ENCODE data around the gene RASL12. TPM values are rescaled to one million over a fixed set of nuclear protein-coding genes. Genes with fewer than 3 reads are reported as not detected.
A peak's percentile ranks its signal among the peaks of the same experiment; 100 is the strongest.

The RASL12 gene
- total and polyA plus RNA-seq, 2 donors: 2.7 to 6.8 TPM

DNA sequence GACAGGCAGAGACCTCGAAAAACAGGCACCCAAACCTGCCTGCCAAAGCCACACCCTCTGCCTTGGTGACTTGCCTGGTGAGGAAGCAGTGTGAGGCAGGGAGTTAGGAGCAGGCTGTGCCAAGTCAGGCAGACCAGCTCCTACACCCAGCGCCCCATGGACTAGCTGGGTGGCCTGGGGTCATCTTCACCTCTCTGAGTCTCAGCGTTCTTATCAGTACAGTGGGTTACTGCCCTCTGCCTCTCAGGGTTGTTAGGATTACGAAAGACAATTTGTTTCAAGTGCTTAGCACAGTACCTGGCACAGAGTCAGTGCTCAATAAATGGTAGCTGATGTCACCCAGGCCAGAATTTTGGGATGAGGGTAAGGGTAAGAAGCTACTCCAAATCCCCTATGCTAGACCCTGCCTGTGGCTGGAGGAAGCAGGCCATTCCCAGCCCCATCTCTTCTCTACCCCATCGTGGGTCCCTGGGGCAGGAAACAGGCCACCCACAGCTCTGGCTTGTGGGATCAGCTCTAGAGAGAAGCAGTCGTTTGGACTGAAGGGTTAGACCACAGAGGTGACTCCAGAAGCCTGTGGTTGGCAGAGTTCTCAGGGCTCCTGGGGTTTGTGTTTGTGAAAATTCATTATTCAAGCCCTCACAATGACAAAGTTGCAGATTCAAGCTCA lies 12.5 kb downstream of the RASL12 start:
- DNase-seq (ENCODE audit: low read depth in 6 of 9, low spot score in 9 of 9): peak in 1 of 9 donors; percentile 13
- Histone ChIP-seq H3K27me3 (ENCODE audit: control insufficient read depth in 2 of 2, insufficient read depth in 1 of 2, low read length in 1 of 2) (no peaks in the 10 kb centered on the region), H3K9me3 (ENCODE audit: control insufficient read depth in 2 of 2, insufficient read depth in 1 of 2, low read length in 1 of 2) (peaks cover 0 to 8% of the 10 kb centered on the region in 2 donors), H3K4me1 (ENCODE audit: control insufficient read depth in 2 of 2, insufficient read depth in 2 of 2, low read length in 2 of 2) (peaks cover 0 to 20% of the 10 kb centered on the region in 2 donors), H3K36me3 (ENCODE audit: control insufficient read depth in 2 of 2, insufficient read depth in 2 of 2, low read length in 1 of 2) (no peaks in the 10 kb centered on the region), H3K4me3 (ENCODE audit: low read length in 2 of 2) (no peak overlapping the region), H3K27ac (ENCODE audit: low read depth in 1 of 2, low read length in 1 of 2) (no peak overlapping the region)
- 40% methylated on average over 6 of the region's 6 CpGs for WGBS

DNA sequence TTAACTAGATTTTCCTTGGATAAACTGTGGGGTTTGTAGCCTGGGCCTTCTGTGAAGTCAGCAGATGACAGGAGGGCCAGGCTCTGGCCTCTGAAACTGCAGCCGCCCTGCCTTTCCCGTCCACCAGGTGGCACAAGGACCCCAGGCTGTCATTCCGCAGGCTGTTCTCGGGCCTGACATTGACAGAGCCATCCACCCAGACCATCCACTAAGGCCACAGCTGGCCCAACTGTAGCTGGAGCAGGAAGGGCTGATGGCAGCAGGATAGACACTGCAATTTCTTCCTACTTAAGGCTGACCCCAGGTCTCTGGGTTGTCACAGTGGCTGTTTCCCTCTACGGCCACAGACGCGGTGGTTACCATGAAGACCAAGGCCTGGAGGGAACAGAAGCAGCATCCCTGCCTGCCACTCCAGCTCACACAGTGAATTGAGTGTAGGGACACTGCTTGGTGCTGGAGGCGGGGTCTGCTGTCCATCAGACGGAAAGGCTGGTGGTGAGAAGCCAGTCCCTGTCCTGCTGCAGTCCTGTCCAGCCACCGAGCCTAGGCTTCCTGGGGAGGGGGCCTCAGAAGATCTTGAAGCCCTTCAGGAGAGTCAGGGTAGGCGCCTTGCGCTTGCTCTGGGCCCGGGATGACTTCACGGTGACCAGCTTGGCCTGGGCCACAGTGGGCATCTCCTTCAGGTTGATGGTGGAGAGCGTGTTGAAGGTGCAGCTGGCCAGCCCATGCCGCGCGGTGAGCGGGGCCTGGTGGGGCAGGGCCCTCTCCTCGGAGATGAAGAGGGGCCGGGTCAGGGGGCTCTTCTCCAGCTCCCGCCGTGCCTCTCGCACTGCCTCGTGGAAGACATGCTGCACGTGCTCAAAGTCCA lies 13.2 kb downstream of the RASL12 start:
- WGBS: 80% methylated on average over 26 of the region's 26 CpGs
- Histone ChIP-seq H3K36me3 (ENCODE audit: control insufficient read depth in 2 of 2, insufficient read depth in 2 of 2, low read length in 1 of 2) (no peaks in the 10 kb centered on the region), H3K9me3 (ENCODE audit: control insufficient read depth in 2 of 2, insufficient read depth in 1 of 2, low read length in 1 of 2) (peaks cover 0 to 3% of the 10 kb centered on the region in 2 donors), H3K27ac (ENCODE audit: low read depth in 1 of 2, low read length in 1 of 2) (no peak overlapping the region), H3K4me3 (ENCODE audit: low read length in 2 of 2) (no peak overlapping the region), H3K4me1 (ENCODE audit: control insufficient read depth in 2 of 2, insufficient read depth in 2 of 2, low read length in 2 of 2) (peaks cover 0 to 24% of the 10 kb centered on the region in 2 donors), H3K27me3 (ENCODE audit: control insufficient read depth in 2 of 2, insufficient read depth in 1 of 2, low read length in 1 of 2) (peaks cover 0 to 4% of the 10 kb centered on the region in 2 donors)
- peak in 6 of 9 donors; percentile 20 to 71 (median 48) for DNase-seq (ENCODE audit: low read depth in 6 of 9, low spot score in 9 of 9)

DNA sequence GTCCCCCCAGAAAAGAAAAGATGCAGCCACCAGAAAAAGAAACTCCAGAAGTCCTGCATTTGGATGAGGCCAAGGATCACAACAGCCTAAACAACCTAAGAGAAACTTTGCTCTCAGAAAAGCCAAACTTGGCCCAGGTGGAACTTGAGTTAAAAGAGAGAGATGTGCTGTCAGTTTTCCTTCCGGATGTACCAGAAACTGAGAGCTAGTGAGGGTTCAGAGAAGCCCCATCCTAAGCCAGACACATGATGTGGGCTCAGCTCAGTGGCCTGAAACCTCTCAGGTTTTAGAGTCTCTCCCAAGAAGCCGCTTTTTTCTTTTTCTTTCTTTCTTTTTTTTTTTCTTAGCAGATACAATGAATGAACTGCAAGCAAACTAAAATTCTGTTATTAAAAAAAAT lies 14.8 kb downstream of the RASL12 start:
- H3K4me3 ChIP-seq (ENCODE audit: low read length in 2 of 2): no peak overlapping the region
- no peaks in the 10 kb centered on the region for H3K36me3 ChIP-seq (ENCODE audit: control insufficient read depth in 2 of 2, insufficient read depth in 2 of 2, low read length in 1 of 2)
- no peak for DNase-seq (ENCODE audit: low read depth in 6 of 9, low spot score in 9 of 9)
- peaks cover 0 to 29% of the 10 kb centered on the region in 2 donors for H3K4me1 ChIP-seq (ENCODE audit: control insufficient read depth in 2 of 2, insufficient read depth in 2 of 2, low read length in 2 of 2)
- H3K27ac ChIP-seq (ENCODE audit: low read depth in 1 of 2, low read length in 1 of 2): no peak overlapping the region
- 94% methylated on average over 2 of the region's 2 CpGs for WGBS
- peaks cover 0 to 5% of the 10 kb centered on the region in 2 donors for H3K27me3 ChIP-seq (ENCODE audit: control insufficient read depth in 2 of 2, insufficient read depth in 1 of 2, low read length in 1 of 2)
- H3K9me3 ChIP-seq (ENCODE audit: control insufficient read depth in 2 of 2, insufficient read depth in 1 of 2, low read length in 1 of 2): peaks cover 0 to 3% of the 10 kb centered on the region in 2 donors

DNA sequence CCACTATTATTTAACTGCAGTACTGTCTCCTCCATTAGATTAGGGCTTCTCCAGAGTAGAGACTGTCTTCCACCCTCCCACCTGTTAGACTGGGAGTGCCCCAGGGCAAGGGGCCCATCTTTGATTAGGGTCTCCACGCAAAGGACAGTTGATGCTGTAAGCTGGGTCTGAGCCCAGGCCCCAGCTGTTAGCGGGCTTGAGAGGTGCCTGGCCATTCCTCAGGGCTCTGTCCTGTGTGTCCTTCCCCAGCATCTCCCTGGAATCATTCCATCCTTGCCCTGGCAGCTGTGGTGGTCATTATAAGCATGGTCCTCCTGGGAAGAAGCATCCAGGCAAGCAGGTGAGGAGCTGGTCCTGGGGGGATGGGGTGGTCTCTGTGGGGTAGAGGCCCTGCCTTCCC lies 16.5 kb downstream of the RASL12 start:
- Histone ChIP-seq H3K4me1 (ENCODE audit: control insufficient read depth in 2 of 2, insufficient read depth in 2 of 2, low read length in 2 of 2) (peaks cover 0 to 26% of the 10 kb centered on the region in 2 donors), H3K36me3 (ENCODE audit: control insufficient read depth in 2 of 2, insufficient read depth in 2 of 2, low read length in 1 of 2) (no peaks in the 10 kb centered on the region), H3K9me3 (ENCODE audit: control insufficient read depth in 2 of 2, insufficient read depth in 1 of 2, low read length in 1 of 2) (peaks cover 0 to 3% of the 10 kb centered on the region in 2 donors), H3K27me3 (ENCODE audit: control insufficient read depth in 2 of 2, insufficient read depth in 1 of 2, low read length in 1 of 2) (peaks cover 0 to 5% of the 10 kb centered on the region in 2 donors), H3K4me3 (ENCODE audit: low read length in 2 of 2) (no peak overlapping the region), H3K27ac (ENCODE audit: low read depth in 1 of 2, low read length in 1 of 2) (no peak overlapping the region)
- DNase-seq (ENCODE audit: low read depth in 6 of 9, low spot score in 9 of 9): no peak
- 100% methylated on average over 2 of the region's 2 CpGs for WGBS

DNA sequence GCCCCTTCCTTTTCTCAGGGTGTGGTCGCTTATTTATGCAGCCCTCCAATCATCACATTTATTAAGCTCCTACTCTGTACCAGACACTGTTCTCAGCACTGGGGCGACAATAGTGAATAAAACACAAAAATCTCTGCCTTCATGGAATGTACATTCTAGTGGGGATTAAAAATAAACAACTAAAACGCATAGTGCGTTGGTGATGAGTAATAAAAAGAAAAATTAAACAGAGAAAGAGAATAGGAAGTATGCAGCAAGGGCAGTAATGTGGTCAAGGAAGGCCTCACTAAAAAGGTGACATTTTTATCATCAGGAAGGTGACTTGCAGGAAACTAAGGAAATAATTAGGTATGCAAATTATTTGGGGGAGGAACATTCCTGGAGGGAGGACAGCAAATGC lies 17.5 kb downstream of the RASL12 start:
- Histone ChIP-seq H3K27ac (ENCODE audit: low read depth in 1 of 2, low read length in 1 of 2) (no peak overlapping the region), H3K36me3 (ENCODE audit: control insufficient read depth in 2 of 2, insufficient read depth in 2 of 2, low read length in 1 of 2) (no peaks in the 10 kb centered on the region), H3K4me3 (ENCODE audit: low read length in 2 of 2) (no peak overlapping the region), H3K9me3 (ENCODE audit: control insufficient read depth in 2 of 2, insufficient read depth in 1 of 2, low read length in 1 of 2) (peaks cover 0 to 3% of the 10 kb centered on the region in 2 donors), H3K4me1 (ENCODE audit: control insufficient read depth in 2 of 2, insufficient read depth in 2 of 2, low read length in 2 of 2) (peaks cover 0 to 18% of the 10 kb centered on the region in 2 donors), H3K27me3 (ENCODE audit: control insufficient read depth in 2 of 2, insufficient read depth in 1 of 2, low read length in 1 of 2) (peaks cover 0 to 5% of the 10 kb centered on the region in 2 donors)
- no peak for DNase-seq (ENCODE audit: low read depth in 6 of 9, low spot score in 9 of 9)
- WGBS: 53% methylated on average over 4 of the region's 4 CpGs

DNA sequence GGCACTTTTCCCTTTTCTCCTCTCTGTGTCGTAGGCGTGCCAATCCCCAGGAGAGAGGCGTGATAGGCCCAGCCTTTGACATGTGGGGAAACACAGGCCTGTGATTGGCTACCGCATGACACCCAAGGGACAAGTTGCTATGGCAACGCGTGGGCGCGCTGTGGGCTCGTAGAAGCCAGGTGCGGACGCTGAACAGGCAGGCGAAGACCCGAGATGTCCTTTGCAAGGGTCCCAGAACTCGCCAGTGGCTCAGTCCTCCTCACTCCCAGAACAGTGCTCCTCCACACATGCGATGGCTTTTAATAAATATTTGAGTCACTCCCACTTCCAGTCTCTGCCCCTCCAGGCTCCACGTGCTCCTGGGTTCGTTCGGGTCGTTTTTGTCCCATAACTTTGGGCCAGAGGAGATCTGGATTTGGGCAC lies 18.4 kb downstream of the RASL12 start:
- peak; percentile 81 to 96 (median 90) for DNase-seq (ENCODE audit: low read depth in 6 of 9, low spot score in 9 of 9)
- 2% methylated on average over 19 of the region's 19 CpGs for WGBS
- peak overlapping the region; percentile 1 to 20 for H3K4me3 ChIP-seq (ENCODE audit: low read length in 2 of 2)
- peaks cover 0 to 1% of the 10 kb centered on the region in 2 donors for H3K9me3 ChIP-seq (ENCODE audit: control insufficient read depth in 2 of 2, insufficient read depth in 1 of 2, low read length in 1 of 2)
- peaks cover 0 to 10% of the 10 kb centered on the region in 2 donors for H3K4me1 ChIP-seq (ENCODE audit: control insufficient read depth in 2 of 2, insufficient read depth in 2 of 2, low read length in 2 of 2)
- H3K36me3 ChIP-seq (ENCODE audit: control insufficient read depth in 2 of 2, insufficient read depth in 2 of 2, low read length in 1 of 2): no peaks in the 10 kb centered on the region
- peaks cover 0 to 5% of the 10 kb centered on the region in 2 donors for H3K27me3 ChIP-seq (ENCODE audit: control insufficient read depth in 2 of 2, insufficient read depth in 1 of 2, low read length in 1 of 2)
- no peak overlapping the region for H3K27ac ChIP-seq (ENCODE audit: low read depth in 1 of 2, low read length in 1 of 2)

DNA sequence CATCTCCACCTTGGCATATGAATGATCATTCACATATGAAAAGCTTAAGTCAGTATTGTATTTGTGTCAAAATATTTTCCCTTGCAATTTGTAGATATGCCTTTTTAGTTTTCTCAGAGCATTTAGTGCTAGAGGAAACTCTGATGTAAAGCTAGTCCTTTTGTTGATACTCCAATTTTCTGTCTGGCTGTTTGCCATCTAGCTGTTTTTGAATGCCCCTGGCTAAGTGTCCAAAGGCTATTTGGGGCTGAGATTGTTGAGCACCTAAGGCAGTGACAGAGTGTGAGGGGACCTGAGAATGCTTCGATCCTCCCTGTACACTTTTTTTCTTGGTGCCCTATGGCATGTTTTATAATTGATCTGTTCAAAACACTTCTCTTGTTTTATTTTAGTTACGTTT lies 19.6 kb downstream of the RASL12 start:
- WGBS: 96% methylated on average over 2 of the region's 2 CpGs
- Histone ChIP-seq H3K27ac (ENCODE audit: low read depth in 1 of 2, low read length in 1 of 2) (no peak overlapping the region), H3K27me3 (ENCODE audit: control insufficient read depth in 2 of 2, insufficient read depth in 1 of 2, low read length in 1 of 2) (peaks cover 0 to 5% of the 10 kb centered on the region in 2 donors), H3K9me3 (ENCODE audit: control insufficient read depth in 2 of 2, insufficient read depth in 1 of 2, low read length in 1 of 2) (no peaks in the 10 kb centered on the region), H3K4me1 (ENCODE audit: control insufficient read depth in 2 of 2, insufficient read depth in 2 of 2, low read length in 2 of 2) (peaks cover 0 to 9% of the 10 kb centered on the region in 2 donors), H3K4me3 (ENCODE audit: low read length in 2 of 2) (no peak overlapping the region), H3K36me3 (ENCODE audit: control insufficient read depth in 2 of 2, insufficient read depth in 2 of 2, low read length in 1 of 2) (no peaks in the 10 kb centered on the region)
- DNase-seq (ENCODE audit: low read depth in 6 of 9, low spot score in 9 of 9): no peak

GRCh38 chr15:65044724-65045481 lies 22.9 kb downstream of the RASL12 start, which contains the start of gene SLC51B:
Gene SLC51B, plus strand, starts transcription at chr15:65045387. Its CDS starts 4,618 bp downstream, at chr15:65050005.
- Histone ChIP-seq H3K36me3 (ENCODE audit: control insufficient read depth in 2 of 2, insufficient read depth in 2 of 2, low read length in 1 of 2) (no peaks in the 10 kb centered on the region), H3K4me3 (ENCODE audit: low read length in 2 of 2) (no peak within 1 kb of the TSS), H3K27me3 (ENCODE audit: control insufficient read depth in 2 of 2, insufficient read depth in 1 of 2, low read length in 1 of 2) (peaks cover 0 to 4% of the 10 kb centered on the region in 2 donors), H3K9me3 (ENCODE audit: control insufficient read depth in 2 of 2, insufficient read depth in 1 of 2, low read length in 1 of 2) (no peaks in the 10 kb centered on the region), H3K4me1 (ENCODE audit: control insufficient read depth in 2 of 2, insufficient read depth in 2 of 2, low read length in 2 of 2) (peaks cover 0 to 9% of the 10 kb centered on the region in 2 donors), H3K27ac (ENCODE audit: low read depth in 1 of 2, low read length in 1 of 2) (no peak within 1 kb of the TSS)
- WGBS: 97% methylated on average over 7 of the region's 7 CpGs
- no peak for DNase-seq (ENCODE audit: low read depth in 6 of 9, low spot score in 9 of 9)

All from thymus (tissue), 11 donors.